HCT116 (cell line): ENCODE data around the gene SLC25A47.
"Not testable (repeated sequence)": the region's sequence is repeated elsewhere in the genome, so short reads cannot be mapped to it uniquely, and the experiment has no call there.

ENCODE experiments used
- CTCF ChIP-seq, 3 experiments: fragments of 200-600 bp in 1 of 3; sonication (generic) in 1 of 3; IDR thresholded peaks in 2 of 3; conservative IDR thresholded peaks in 1 of 3; 2 replicates each; pipeline ENCODE4 v1.5.1; 2012 to 2017; ENCODE audit warnings: low read depth in 2 of 3, low read length in 2 of 3, antibody characterized with exemption in 1 of 3, borderline replicate concordance in 1 of 3, control low read depth in 1 of 3, mild to moderate bottlenecking in 1 of 3, mixed read lengths in 1 of 3, mixed run types in 1 of 3, moderate library complexity in 1 of 3; ENCODE audit not compliant: insufficient read depth in 1 of 3
- EZH2 ChIP-seq: fragments of 200-600 bp; sonication (generic); IDR thresholded peaks from 2 replicates; pipeline ENCODE4 v1.6.1; 2017; ENCODE audit warnings: antibody characterized with exemption, mixed run types

DNA sequence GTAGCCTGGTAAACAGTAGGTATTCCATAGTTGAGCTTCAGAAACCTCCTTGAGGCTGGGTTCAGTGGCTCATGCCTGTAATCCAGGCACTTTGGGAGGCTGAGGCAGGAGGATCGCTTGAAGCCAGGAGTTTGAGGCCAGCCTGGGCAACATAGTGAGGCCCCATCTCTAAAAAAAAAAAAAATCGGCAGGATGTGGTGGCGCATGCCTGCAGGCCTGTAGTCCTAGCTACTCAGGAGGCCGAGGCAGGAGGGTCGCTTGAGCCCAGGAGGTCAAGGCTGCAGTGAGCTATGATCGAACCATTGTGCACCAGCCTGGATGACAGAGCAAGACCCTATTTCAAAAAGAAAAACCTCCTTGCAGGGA lies 14.7 kb upstream of the SLC25A47 start:
- TF ChIP-seq EZH2; CTCF (IDR thresholded peaks at IDR 0.05 in 2 of 3, conservative IDR thresholded peaks at IDR 0.05 in 1 of 3; ENCODE audit: borderline replicate concordance in 1 of 3, insufficient read depth in 1 of 3, low read depth in 2 of 3, low read length in 2 of 3): not testable (repeated sequence)
